OCI-LY1 (cell line): ENCODE results near the gene DCC.

Experiments used
- EZH2 ChIP-seq: fragments of 200-600 bp; sonication (generic), shearing (Covaris generic); IDR thresholded peaks from 2 replicates; pipeline ENCODE4 v1.8.0; 2017; ENCODE audit warnings: borderline replicate concordance, mixed run types, mild to moderate bottlenecking, antibody characterized with exemption, low read length, moderate library complexity, mixed read lengths
- TF ChIP-seq, protein P1 (sequence below): fragments of 200-600 bp; sonication (generic), shearing (Covaris generic); IDR thresholded peaks from 2 replicates; pipeline ENCODE4 v1.5.1; 2017; ENCODE audit warnings: mild to moderate bottlenecking, antibody characterized with exemption, low read length, moderate library complexity, mixed read lengths

DNA sequence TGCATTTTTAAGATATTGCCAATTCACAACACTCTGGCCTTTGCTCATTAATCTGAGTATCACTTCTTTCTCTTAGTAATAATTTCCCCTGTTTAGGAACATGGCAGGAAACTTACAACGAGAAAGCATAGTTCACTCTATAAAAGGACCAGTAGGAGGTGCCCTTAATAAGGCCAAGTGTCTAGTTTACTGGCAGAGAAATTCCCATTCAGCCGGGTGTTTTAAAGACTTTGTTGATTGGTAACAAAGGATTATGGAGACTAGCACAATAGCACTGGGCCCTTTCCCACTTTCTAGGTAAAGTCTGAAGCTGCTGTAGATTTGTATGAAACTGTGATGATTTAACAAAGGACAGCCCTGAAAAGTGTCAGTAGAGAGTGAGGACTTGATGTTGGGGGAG is 3.1 kb downstream of the DCC start:
- TF ChIP-seq, protein P1, sequence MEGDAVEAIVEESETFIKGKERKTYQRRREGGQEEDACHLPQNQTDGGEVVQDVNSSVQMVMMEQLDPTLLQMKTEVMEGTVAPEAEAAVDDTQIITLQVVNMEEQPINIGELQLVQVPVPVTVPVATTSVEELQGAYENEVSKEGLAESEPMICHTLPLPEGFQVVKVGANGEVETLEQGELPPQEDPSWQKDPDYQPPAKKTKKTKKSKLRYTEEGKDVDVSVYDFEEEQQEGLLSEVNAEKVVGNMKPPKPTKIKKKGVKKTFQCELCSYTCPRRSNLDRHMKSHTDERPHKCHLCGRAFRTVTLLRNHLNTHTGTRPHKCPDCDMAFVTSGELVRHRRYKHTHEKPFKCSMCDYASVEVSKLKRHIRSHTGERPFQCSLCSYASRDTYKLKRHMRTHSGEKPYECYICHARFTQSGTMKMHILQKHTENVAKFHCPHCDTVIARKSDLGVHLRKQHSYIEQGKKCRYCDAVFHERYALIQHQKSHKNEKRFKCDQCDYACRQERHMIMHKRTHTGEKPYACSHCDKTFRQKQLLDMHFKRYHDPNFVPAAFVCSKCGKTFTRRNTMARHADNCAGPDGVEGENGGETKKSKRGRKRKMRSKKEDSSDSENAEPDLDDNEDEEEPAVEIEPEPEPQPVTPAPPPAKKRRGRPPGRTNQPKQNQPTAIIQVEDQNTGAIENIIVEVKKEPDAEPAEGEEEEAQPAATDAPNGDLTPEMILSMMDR, result peak; percentile 32; the same call in 1 of the 2 replicates
- TF ChIP-seq EZH2, result no peak
